K562 (cell line): ENCODE measurements around the gene PEX7. TPM values are rescaled to one million over a fixed set of nuclear protein-coding genes. Genes with fewer than 3 reads are reported as not detected.

ENCODE experiments used
- ARID4B ChIP-seq: sonication (generic); formaldehyde crosslinking; IDR thresholded peaks from 2 replicates; pipeline ENCODE4 v1.8.0; 2022; ENCODE audit warnings: mild to moderate bottlenecking, missing genetic modification reagents
- ATF3 ChIP-seq, 2 experiments: fragments of 450-650 bp in 1 of 2; sonication (generic) in 1 of 2; formaldehyde crosslinking in 1 of 2; IDR thresholded peaks in 1 of 2; conservative IDR thresholded peaks in 1 of 2; 2 replicates each; pipeline versions ENCODE4 v1.6.1 to v1.8.1; 2016 to 2023; ENCODE audit warnings: mild to moderate bottlenecking in 2 of 2, moderate library complexity in 2 of 2, inconsistent platforms in 1 of 2, missing genetic modification reagents in 1 of 2
- BCLAF1 ChIP-seq, 2 experiments: fragments of 450-650 bp in 1 of 2; IDR thresholded peaks; 2 replicates each; pipeline ENCODE4 v1.6.1; 2011 to 2017; ENCODE audit warnings: low read depth in 2 of 2, antibody characterized with exemption in 1 of 2, borderline replicate concordance in 1 of 2, low read length in 1 of 2, mild to moderate bottlenecking in 1 of 2, mixed read lengths in 1 of 2; ENCODE audit not compliant: control insufficient read depth in 1 of 2
- BRD4 ChIP-seq: fragments of 200-600 bp; sonication (generic); IDR thresholded peaks from 2 replicates; pipeline ENCODE4 v1.6.1; 2017; ENCODE audit warnings: inconsistent platforms
- CXXC5 ChIP-seq: fragments of 250-450 bp; sonication (Bioruptor Pico); IDR thresholded peaks from 2 replicates; pipeline ENCODE4 v1.8.0; 2022; ENCODE audit warnings: inconsistent platforms, mild to moderate bottlenecking, moderate library complexity
- FOXP4 ChIP-seq: sonication (generic); formaldehyde crosslinking; IDR thresholded peaks from 2 replicates; pipeline ENCODE4 v1.8.0; 2022; ENCODE audit warnings: mild to moderate bottlenecking, missing genetic modification reagents, borderline replicate concordance
- MAFK ChIP-seq: IDR thresholded peaks from 2 replicates; pipeline ENCODE4 v1.6.1; 2011; ENCODE audit warnings: low read length, improper control_type of control experiment
- MED1 ChIP-seq: sonication (generic); formaldehyde crosslinking; IDR thresholded peaks from 2 replicates; pipeline ENCODE4 v1.8.1; 2023; ENCODE audit warnings: missing genetic modification reagents, borderline replicate concordance
- MYC ChIP-seq, 2 experiments: fragments of 250-450 bp in 1 of 2; sonication (Bioruptor Pico) in 1 of 2; IDR thresholded peaks; 2 replicates each; pipeline versions ENCODE4 v1.5.1 to v1.6.1; 2012 to 2021; ENCODE audit warnings: low read depth in 2 of 2, borderline replicate concordance in 1 of 2, improper control_type of control experiment in 1 of 2, low read length in 1 of 2, mild to moderate bottlenecking in 1 of 2, moderate library complexity in 1 of 2
- NFIC ChIP-seq: fragments of 450-650 bp; IDR thresholded peaks from 2 replicates; pipeline ENCODE4 v1.6.1; 2017; ENCODE audit warnings: mild to moderate bottlenecking, inconsistent platforms
- ZBTB1 ChIP-seq: sonication (generic); formaldehyde crosslinking; IDR thresholded peaks from 2 replicates; pipeline ENCODE4 v1.8.1; 2023; ENCODE audit warnings: missing genetic modification reagents, low read depth, mild to moderate bottlenecking, borderline replicate concordance
- ZNF354B ChIP-seq: fragments of 250-450 bp; sonication (Bioruptor Pico); IDR thresholded peaks from 2 replicates; pipeline ENCODE4 v1.4.0; 2020
- ZNF41 ChIP-seq: fragments of 250-450 bp; sonication (Bioruptor Pico); conservative IDR thresholded peaks from 2 replicates; pipeline ENCODE4 v1.4.0; 2020; ENCODE audit warnings: mild to moderate bottlenecking
- ZNF766 ChIP-seq: fragments of 200-800 bp; sonication (Bioruptor generic); conservative IDR thresholded peaks from 2 replicates; pipeline ENCODE4 v1.6.1; 2016; ENCODE audit warnings: missing genetic modification characterization, missing compliant biosample characterization
- polyA plus RNA-seq, 8 experiments: library from polyadenylated mRNA; depleted of rRNA in 4 of 8; stranded (reverse) in 5 of 8; unstranded in 3 of 8; fragments of >200 nt; fragmentation: Nextera tagmentation in 2 of 8; fragmentation: Illumina TruSeq in 1 of 8; extraction: Ambion mirVana in 2 of 8; extraction: Trizol in 1 of 8; gene quantifications; 2 replicates each; pipeline versions ENCODE4 v1.2.1 to v1.2.3, GENCODE V29; 2011 to 2014; ENCODE audit warnings: inconsistent platforms in 1 of 8, missing spikeins in 1 of 8
- total RNA-seq, 7 experiments: library from RNA; depleted of rRNA in 6 of 7; stranded (reverse); fragments of >200 nt in 6 of 7; fragmentation: Illumina TruSeq in 2 of 7; extraction: Trizol in 2 of 7; gene quantifications; 2 replicates each; pipeline versions ENCODE4 v1.2.1 to v1.2.3, GENCODE V29; 2011 to 2021; ENCODE audit warnings: low replicate concordance in 1 of 7

Gene PEX7
- total and polyA plus RNA-seq, 9 of the 15 experiments (the other 6 are each of a cell fraction or from before 2014, with no cell fraction given), result 1.6 to 12.9 (median 9.1) TPM

- TF ChIP-seq ZNF766 (no peak), ZBTB1 (CRISPR knock-in tag) (no peak), FOXP4 (CRISPR knock-in tag) (no peak), NFIC (no peak), ARID4B (CRISPR knock-in tag) (no peak), MAFK (no peak), CXXC5 (CRISPR knock-in tag) (0 out of 2 replicates have a peak, but pooled peaks have one; percentile 10), ZNF354B (CRISPR knock-in tag) (no peak), MYC (IDR thresholded peaks at IDR 0.05; ENCODE audit: low read depth, low read length) (peak; percentile 32; the same call in 1 of the 2 replicates), MYC (CRISPR knock-in tag; IDR thresholded peaks at IDR 0.05; ENCODE audit: borderline replicate concordance, low read depth) (no peak), BCLAF1 (IDR thresholded peaks at IDR 0.05; ENCODE audit: borderline replicate concordance in 1 of 2, control insufficient read depth in 1 of 2, low read depth in 2 of 2, low read length in 1 of 2) (no peak), BRD4 (no peak), ATF3 (IDR thresholded peaks at IDR 0.05) (peak; percentile 96), ATF3 (CRISPR knock-in tag; conservative IDR thresholded peaks at IDR 0.05) (no peak), ZNF41 (CRISPR knock-in tag) (no peak), MED1 (no peak)
Measured at GRCh38 chr6:136774228-136775041, 48.0 kb upstream of the PEX7 start (continued).
